Cardiac muscle cell (in vitro differentiated cells and primary cell): Measurements from ENCODE around the gene HEPHL1. TPM values are rescaled to one million over a fixed set of nuclear protein-coding genes. Genes with fewer than 3 reads are reported as not detected.

Source experiments
- DNase-seq, 2 donors: peaks; one replicate each; pipeline versions ENCODE4 v3.0.0 to v3.0.0-alpha.2; 2010 to 2017; ENCODE audit warnings: low read depth in 1 of 2, low spot score in 1 of 2
- H3K27ac ChIP-seq: fragments of 200-600 bp; sonication (generic); 2 replicates; pipeline ENCODE4 v1.5.1; 2016
- H3K27me3 ChIP-seq: fragments of 200-600 bp; sonication (generic); 2 replicates; pipeline ENCODE4 v1.6.0; 2016; ENCODE audit warnings: control low read depth
- H3K36me3 ChIP-seq: fragments of 200-600 bp; sonication (generic); 2 replicates; pipeline ENCODE4 v1.5.1; 2016; ENCODE audit warnings: control low read depth
- H3K4me1 ChIP-seq: fragments of 200-600 bp; sonication (generic); 2 replicates; pipeline ENCODE4 v1.8.1; 2017; ENCODE audit warnings: low read depth, mild to moderate bottlenecking, mixed run types
- H3K4me3 ChIP-seq: fragments of 200-600 bp; sonication (generic); 2 replicates; pipeline ENCODE4 v1.5.1; 2016; ENCODE audit warnings: mild to moderate bottlenecking
- H3K9me3 ChIP-seq: fragments of 200-600 bp; sonication (generic); 2 replicates; pipeline ENCODE4 v1.5.1; 2017; ENCODE audit warnings: low read depth, mild to moderate bottlenecking, control low read depth
- CTCF ChIP-seq: IDR thresholded peaks from 2 replicates; pipeline ENCODE4 v1.5.1; 2012; ENCODE audit warnings: low read depth, mild to moderate bottlenecking, low read length
- polyA plus RNA-seq: library from polyadenylated mRNA; unstranded; fragments of >200 nt; fragmentation: Nextera tagmentation; extraction: Ambion mirVana; gene quantifications from 2 replicates; pipeline ENCODE4 v1.2.1, GENCODE V29; 2016
- total RNA-seq: library from RNA; depleted of rRNA; stranded (reverse); fragments of >200 nt; gene quantifications from 2 replicates; pipeline ENCODE4 v1.2.3, GENCODE V29; 2016

Gene HEPHL1
- total and polyA plus RNA-seq, 2 experiments from 2014 or later: not detected

- H3K4me3 ChIP-seq: no peak overlapping the region
- DNase-seq: no peak
- no peaks in the 10 kb centered on the region for H3K27me3 ChIP-seq
- H3K27ac ChIP-seq: no peak overlapping the region
- H3K36me3 ChIP-seq: no peaks in the 10 kb centered on the region
- no peak for TF ChIP-seq CTCF
- no peaks in the 10 kb centered on the region for H3K4me1 ChIP-seq
- no peaks in the 10 kb centered on the region for H3K9me3 ChIP-seq
Observed at GRCh38 chr11:94088906-94089305, 67.8 kb downstream of the HEPHL1 start.

GRCh38 chr11:94089341-94089740, 68.2 kb downstream of the HEPHL1 start:
- TF ChIP-seq CTCF: no peak
- no peak overlapping the region for H3K4me3 ChIP-seq
- H3K4me1 ChIP-seq: no peaks in the 10 kb centered on the region
- H3K27me3 ChIP-seq: no peaks in the 10 kb centered on the region
- DNase-seq: no peak
- H3K9me3 ChIP-seq: no peaks in the 10 kb centered on the region
- no peak overlapping the region for H3K27ac ChIP-seq
- no peaks in the 10 kb centered on the region for H3K36me3 ChIP-seq

GRCh38 chr11:94090401-94090800, 69.2 kb downstream of the HEPHL1 start:
- Histone ChIP-seq H3K4me3 (no peak overlapping the region), H3K4me1 (no peaks in the 10 kb centered on the region), H3K36me3 (no peaks in the 10 kb centered on the region), H3K27ac (no peak overlapping the region), H3K27me3 (no peaks in the 10 kb centered on the region), H3K9me3 (no peaks in the 10 kb centered on the region)
- no peak for TF ChIP-seq CTCF
- no peak for DNase-seq

GRCh38 chr11:94091091-94091490, 69.9 kb downstream of the HEPHL1 start:
- DNase-seq: no peak
- no peak overlapping the region for H3K4me3 ChIP-seq
- TF ChIP-seq CTCF: no peak
- H3K36me3 ChIP-seq: no peaks in the 10 kb centered on the region
- H3K27ac ChIP-seq: no peak overlapping the region
- H3K4me1 ChIP-seq: no peaks in the 10 kb centered on the region
- H3K9me3 ChIP-seq: no peaks in the 10 kb centered on the region
- no peaks in the 10 kb centered on the region for H3K27me3 ChIP-seq

GRCh38 chr11:94100253-94100652, 79.1 kb downstream of the HEPHL1 start:
- Histone ChIP-seq H3K4me1 (no peaks in the 10 kb centered on the region), H3K4me3 (no peak overlapping the region), H3K9me3 (no peaks in the 10 kb centered on the region), H3K36me3 (no peaks in the 10 kb centered on the region), H3K27ac (no peak overlapping the region), H3K27me3 (no peaks in the 10 kb centered on the region)
- no peak for TF ChIP-seq CTCF
- DNase-seq: no peak

GRCh38 chr11:94103471-94103870, 82.3 kb downstream of the HEPHL1 start:
- Histone ChIP-seq H3K4me3 (no peak overlapping the region), H3K36me3 (no peaks in the 10 kb centered on the region), H3K27ac (no peak overlapping the region), H3K4me1 (no peaks in the 10 kb centered on the region), H3K9me3 (no peaks in the 10 kb centered on the region), H3K27me3 (no peaks in the 10 kb centered on the region)
- no peak for TF ChIP-seq CTCF
- DNase-seq: no peak
